ENCODE results near the gene FGF22.
A peak's percentile ranks its signal among the peaks of the same experiment; 100 is the strongest.
"Not testable (repeated sequence)": the region's sequence is repeated elsewhere in the genome, so short reads cannot be mapped to it uniquely, and the experiment has no call there.

Gene FGF22

DNA sequence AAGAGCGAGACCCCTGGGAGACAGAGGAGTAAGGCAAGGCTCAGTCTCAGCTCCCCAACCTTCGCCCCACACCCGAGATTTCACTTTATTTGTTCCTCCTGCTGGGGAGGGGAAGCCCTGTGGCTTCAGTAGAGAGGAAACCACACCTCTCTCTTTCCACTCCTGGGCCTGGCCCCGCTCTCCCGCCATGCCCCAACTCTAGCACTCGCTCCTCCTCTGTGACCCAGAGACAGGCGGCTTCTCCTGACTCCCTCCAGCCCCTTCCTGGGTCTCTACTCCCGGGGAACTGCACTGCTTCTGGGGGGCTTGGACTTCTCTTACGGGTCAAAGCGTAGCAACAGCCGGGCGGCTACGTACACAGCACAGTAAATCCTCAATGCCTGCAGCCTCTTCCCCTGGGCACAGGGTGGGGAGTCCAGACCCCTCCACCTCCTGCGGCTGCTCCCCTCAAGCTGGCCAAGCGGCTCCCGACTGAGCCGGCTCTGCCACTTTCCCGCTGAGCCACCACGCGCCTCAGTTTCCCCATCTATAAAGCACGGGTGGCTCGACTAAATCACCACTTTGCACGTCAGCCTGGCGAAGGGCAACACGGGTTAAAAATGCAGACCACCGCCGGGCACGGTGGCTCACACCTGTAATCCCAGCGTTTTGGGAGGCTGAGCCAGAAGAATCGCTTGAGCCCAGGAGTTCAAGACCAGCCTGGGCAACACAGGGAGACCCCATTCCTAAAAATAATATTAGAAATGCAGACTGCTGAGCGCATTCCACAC, 21.9 kb downstream of the FGF22 start:
- DNase-seq, result peak; percentile 58

- DNase-seq, result peak; percentile 75
Observed at GRCh38 chr19:662207-662961, 22.7 kb downstream of the FGF22 start.

DNA sequence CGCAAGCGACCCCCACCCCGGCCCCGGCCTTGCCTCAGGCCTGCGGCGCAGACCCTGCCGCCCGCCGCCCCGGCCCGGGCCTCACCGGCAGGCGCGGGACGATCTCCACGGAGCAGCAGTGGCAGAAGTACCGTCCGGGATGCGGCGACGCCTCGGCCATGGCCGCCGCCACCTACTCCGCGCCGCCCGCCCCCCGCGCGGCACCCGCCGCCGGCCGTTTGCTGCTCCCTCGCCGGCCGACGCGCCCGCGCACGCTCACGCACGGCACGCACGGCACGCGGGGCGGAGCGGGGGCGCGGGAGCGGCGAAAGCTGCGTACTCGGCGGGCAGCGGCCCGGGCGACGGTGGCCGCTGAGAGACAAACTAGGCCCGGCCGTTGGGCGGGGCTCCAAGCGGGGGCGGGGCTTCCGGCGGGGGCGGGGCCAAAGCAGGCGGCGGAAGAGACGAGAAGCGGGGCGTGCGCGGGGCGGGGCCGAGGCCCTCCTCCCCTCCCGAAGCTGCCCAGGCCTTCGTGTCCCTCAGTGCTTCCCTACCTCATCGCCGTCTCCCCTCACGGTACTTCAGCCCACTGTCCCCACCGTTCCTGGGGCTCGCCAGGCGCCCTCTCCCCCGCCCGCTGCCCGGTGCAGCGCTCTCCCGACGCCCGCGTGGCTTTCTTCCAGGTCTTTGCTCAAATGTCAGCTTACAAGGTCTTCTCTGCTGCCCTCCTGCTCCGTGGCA, 23.4 kb downstream of the FGF22 start, which contains the start of gene RNF126:
Gene RNF126, minus strand, starts transcription at position 253 of the 720 bp plus-strand sequence. Its CDS starts 93 bp downstream, at position 160.
- peak; percentile 94 for DNase-seq

- DNase-seq, result no peak
Observed at GRCh38 chr19:663682-664117, 24.0 kb downstream of the FGF22 start.

DNA sequence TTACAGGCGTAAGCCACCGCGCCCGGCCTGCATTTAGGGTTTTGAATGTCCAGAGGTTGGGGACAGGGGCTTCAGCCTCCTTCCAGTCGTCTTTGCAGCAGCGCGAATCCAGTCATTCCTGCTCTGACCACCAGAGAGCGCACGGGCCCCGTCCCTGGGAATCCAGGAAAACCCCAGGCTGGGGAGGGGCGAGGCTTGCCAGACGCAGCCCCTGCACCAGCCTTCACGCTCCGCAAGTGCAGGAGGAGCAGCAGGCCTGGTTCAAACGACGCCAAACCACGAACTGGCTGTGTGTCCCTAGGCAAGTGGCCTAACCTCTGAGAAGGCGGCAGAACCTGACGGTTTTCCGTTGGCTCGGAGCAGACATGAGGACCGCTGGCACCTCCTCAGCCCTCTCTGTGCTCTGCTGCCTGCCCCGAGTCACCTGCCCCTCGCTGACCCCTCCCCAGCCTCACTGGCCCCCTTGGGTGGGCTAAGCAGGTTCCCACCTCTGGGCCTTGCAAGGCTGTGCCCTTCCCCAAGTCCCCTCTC, 25.3 kb downstream of the FGF22 start:
- DNase-seq, result peak; percentile 87

DNA sequence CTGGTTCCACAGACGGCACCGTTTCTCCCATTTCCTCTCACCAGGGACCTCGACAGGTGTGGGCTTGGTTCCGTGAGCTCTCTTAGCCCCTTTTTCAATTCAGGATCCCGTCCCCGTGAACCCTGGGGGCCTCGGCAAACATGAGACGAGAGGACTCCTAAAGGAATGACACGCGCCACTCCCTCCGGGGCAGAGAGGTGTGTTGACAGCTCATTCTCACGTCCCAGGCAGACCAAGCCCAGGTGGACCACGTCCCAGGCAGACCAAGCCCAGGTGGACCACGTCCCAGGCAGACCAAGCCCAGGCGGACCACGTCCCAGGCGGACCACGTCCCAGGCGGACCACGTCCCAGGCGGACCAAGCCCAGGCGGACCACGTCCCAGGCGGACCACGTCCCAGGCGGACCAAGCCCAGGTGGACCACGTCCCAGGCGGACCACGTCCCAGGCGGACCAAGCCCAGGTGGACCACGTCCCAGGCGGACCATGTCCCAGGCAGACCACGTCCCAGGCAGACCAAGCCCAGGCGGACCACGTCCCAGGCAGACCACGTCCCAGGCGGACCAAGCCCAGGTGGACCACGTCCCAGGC, 27.4 kb downstream of the FGF22 start:
- DNase-seq, result not testable (repeated sequence)

- DNase-seq, result not testable (repeated sequence)
Observed at GRCh38 chr19:668675-669434, 29.2 kb downstream of the FGF22 start.

- DNase-seq, result no peak
Observed at GRCh38 chr19:670609-671075, 31.0 kb downstream of the FGF22 start.

GRCh38 chr19:674282-675151, 34.8 kb downstream of the FGF22 start:
- no peak for DNase-seq

DNA sequence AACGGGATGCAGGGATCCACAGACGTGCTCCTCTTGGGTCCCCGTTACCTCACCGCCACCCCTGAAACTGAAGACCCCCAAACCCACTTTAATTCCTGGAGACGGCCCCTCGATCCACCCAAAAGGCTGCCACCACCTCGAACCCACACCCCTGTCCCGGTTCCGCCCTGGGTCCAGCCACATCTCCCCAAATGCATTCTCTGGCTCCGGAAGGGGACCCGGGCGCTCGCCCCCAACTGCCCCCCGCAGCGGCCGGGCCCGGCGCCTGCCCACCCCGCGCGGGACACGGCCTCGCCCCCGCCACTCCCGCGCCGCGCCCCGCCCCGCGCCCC, 36.3 kb downstream of the FGF22 start:
- DNase-seq, result no peak

GRCh38 chr19:676339-677105, 36.8 kb downstream of the FGF22 start, which contains the start of gene FSTL3:
Gene FSTL3, plus strand, starts transcription at chr19:676392. Its CDS starts 32 bp downstream, at chr19:676424.
- no peak for DNase-seq

DNA sequence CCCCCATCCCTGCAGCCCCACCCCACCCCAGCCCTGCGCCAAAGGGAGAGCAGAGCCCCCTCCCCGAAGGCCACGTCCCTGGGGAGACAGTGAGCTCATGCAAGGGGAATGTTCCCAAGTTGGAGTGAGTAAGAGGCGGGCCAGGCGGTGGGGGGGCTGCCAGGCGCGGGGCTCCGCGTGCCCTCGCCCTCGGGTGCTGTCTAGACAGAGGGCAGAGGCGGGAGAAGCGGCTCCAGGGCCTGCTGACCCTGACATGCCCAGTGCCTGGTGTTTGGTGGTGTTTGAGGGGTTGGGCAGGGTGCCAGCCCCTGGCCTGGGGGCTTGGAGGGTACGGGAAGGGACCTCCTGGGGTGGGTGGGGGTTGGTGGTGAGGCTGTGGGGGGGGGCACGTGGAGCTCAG, 37.5 kb downstream of the FGF22 start:
- no peak for DNase-seq

DNA sequence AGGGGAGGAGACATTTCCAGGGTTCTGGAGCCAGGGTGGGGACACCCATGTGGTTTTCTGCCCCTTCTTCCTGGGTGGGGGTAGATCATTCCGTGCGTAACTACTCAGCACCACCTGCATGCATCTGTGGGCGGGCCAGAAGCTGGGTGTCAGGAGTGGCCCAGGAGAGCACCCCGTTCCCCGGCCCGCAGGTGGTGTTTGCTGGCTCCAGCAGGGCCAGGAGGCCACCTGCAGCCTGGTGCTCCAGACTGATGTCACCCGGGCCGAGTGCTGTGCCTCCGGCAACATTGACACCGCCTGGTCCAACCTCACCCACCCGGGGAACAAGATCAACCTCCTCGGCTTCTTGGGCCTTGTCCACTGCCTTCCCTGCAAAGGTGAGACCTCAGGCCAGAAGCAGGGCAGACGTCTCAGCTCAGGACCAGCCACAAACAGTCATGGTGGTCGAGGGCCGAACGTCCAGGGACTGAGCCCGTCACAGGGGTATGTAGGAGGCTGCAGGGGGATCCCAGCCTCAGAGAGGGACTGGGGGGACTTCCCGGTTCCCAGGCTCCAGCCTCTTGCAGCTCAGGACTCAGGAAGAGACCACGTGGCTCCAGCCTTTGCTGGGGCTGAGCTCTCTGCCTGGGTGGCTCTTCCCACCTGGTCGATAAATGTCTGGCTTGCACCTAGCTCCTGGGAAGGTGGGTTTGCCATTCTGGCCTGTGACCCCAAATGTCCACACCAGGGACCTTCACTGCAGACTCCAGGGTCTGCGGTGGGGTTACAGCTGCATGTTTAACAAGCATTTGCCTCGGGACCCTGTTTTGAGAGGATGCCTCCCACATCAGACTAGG, 38.1 kb downstream of the FGF22 start:
- DNase-seq, result no peak

DNA sequence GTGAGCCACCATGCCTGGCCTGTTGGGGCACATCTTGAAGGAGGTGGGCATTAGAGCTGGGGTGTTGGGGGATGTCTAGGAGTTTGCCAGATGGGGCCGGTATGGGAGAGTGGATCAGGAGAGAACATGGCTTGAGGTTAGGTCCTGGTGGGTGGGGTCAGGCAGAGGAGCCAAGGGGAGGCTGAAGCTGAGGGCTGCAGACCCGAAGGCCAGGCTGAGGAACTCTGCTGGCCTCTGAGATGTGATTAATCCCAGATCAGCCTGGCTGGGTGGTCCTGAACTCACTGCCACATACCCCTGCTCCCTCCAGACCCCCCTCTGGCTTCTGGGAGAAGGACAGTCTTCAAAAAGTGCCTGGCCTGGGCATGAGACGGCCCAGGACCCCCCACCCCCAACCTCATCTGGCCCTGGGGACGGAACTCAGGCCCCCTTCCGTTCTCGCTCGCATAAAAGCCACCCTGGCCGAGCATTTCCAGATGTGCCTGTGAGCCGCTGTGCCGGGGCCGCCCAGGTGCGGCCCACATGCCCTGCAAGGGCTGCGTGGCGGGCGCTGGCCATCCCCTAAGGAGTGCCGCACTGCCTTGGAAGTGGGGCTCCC, 39.2 kb downstream of the FGF22 start:
- no peak for DNase-seq

GRCh38 chr19:679418-680286, 40.0 kb downstream of the FGF22 start:
- DNase-seq, result peak; percentile 39

- DNase-seq, result peak; percentile 100
Observed at GRCh38 chr19:680287-681028, 40.8 kb downstream of the FGF22 start.

Measured in stimulated activated CD4-positive, alpha-beta T cell treated with anti-CD3 and anti-CD28 coated beads, Interleukin-4, amount 100 ng/mL, for 1 hour (primary cell).